Fibroblast of pulmonary artery (primary cell): ENCODE results near the gene ISL2.

Experiments used
- DNase-seq: peaks from one replicate; pipeline ENCODE4 v3.0.0-alpha.2; 2010; ENCODE audit warnings: low read depth
- H3K4me3 ChIP-seq: replicated peaks from 2 replicates; pipeline ENCODE4 v1.5.1; 2011; ENCODE audit warnings: low read depth, mild to moderate bottlenecking, control low read depth, low read length, moderate library complexity
- TF ChIP-seq, protein P1 (sequence below): IDR thresholded peaks from 2 replicates; pipeline ENCODE4 v1.5.1; 2011; ENCODE audit warnings: mild to moderate bottlenecking, control low read depth, low read length, inconsistent platforms; ENCODE audit errors: missing control alignments

The ISL2 gene

DNA sequence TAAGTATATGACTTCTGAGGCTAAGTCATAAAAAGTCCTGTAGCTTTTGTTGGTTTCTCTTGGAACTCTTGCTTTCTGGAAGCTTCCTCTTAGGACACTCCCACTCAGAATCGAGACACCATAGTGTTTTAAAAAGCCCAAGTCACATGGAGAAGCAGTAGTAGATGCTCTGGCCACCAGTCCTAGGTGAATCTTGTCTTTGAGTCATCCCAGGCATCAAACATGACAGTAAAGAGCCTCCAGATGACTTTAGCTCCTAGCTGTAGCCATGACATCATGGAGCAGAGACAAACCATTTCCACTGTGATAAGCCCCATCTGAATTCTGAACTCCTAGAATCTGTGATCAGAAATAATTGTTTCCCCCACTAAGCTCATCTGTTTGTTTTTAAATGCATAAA, 42.1 kb downstream of the ISL2 start:
- TF ChIP-seq, protein P1, sequence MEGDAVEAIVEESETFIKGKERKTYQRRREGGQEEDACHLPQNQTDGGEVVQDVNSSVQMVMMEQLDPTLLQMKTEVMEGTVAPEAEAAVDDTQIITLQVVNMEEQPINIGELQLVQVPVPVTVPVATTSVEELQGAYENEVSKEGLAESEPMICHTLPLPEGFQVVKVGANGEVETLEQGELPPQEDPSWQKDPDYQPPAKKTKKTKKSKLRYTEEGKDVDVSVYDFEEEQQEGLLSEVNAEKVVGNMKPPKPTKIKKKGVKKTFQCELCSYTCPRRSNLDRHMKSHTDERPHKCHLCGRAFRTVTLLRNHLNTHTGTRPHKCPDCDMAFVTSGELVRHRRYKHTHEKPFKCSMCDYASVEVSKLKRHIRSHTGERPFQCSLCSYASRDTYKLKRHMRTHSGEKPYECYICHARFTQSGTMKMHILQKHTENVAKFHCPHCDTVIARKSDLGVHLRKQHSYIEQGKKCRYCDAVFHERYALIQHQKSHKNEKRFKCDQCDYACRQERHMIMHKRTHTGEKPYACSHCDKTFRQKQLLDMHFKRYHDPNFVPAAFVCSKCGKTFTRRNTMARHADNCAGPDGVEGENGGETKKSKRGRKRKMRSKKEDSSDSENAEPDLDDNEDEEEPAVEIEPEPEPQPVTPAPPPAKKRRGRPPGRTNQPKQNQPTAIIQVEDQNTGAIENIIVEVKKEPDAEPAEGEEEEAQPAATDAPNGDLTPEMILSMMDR = no peak
- DNase-seq = no peak
- no peak overlapping the region for H3K4me3 ChIP-seq

DNA sequence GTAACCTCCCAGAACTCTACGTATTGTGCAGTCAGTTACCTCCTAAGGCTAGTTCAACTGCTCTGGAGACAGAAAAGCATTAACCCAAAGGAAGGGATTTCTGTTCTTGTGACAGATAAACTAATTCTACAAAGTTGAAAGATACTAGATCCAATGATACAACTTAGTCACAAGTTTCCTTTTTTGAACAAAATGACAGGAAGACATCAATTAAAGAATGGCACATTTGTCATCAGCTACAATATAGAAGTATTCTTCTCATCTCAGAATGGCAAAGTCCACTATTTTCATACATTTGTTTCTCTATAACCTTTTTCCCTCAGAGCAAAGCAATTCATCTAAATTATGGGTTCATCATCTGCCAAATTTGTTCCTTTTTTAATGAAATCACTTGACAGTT, 43.7 kb downstream of the ISL2 start:
- no peak for DNase-seq

DNA sequence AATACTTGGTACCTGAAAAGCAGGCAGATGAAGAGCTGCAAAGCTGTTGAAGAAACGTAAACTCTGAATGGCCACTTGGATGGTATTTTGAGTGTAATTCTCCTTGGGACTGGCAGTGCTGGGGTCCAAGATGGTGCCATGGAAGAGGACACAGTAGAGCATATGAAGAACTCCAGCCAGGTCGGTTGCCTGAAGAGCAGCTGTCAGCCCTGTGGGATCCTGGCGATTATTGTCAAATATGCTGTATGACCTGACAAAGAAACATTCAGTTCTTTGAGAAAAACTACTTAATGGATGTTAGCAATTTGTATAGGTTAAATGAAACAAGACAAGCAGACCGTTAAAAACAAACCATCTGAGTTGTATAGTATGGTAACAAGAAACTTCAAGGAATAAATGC, 44.8 kb downstream of the ISL2 start:
- TF ChIP-seq, protein P1 = no peak
- no peak overlapping the region for H3K4me3 ChIP-seq
- no peak for DNase-seq

More for the DNA sequence above, 43.7 kb downstream of the ISL2 start:
- H3K4me3 ChIP-seq = no peak overlapping the region
- TF ChIP-seq, protein P1 = no peak

DNA sequence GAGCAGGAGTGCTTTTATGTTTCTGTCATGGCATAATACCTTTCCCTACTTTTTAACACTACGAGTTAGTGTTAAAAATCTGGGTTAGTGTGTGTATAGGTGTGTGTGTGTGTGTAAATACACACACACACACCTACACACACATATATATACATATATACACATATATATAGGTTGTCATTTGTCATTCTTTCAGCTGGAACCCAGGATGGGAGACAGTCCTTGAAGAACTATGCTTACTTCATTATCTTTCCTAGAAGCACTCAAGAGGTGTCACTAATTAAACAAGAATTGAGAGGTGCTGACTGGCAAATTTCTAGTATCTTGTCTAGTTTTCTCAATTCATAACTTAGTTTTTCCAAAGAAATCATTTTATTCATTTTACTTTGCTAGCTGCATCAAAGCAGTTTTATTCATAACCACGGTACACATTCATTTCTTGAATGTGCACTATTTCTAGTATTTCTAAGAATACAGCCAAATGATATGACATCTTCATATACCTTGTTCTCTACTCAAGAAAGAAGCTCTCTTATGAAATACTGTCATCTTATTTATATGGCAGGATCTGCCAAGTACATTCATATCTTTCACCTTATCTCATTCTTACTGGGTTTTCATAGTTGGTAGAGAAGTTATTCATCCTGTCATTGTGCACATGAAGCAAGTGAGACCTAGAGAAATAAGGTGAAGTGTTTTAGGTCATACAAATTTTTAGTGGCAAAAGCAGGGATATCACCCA, 46.6 kb downstream of the ISL2 start:
- H3K4me3 ChIP-seq = no peak overlapping the region
- TF ChIP-seq, protein P1 = no peak
- no peak for DNase-seq

DNA sequence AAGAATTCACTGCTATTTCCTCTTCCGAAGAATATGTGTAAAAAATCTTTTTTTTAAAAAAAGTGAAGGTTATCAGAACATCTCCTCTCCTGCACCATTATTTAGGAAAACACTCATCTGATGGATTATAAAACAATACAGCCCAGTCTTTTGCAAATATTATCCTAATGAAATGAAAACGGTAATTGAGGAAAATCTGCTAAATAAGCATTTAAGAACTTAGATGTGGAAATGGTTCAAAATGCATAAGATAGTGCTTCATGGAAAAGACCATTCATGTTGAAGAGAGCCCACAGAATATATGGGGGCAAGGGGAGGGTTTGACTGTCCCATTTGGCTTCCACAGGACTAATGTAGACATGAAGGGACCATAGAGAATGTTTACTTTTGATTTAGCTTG, 47.8 kb downstream of the ISL2 start:
- TF ChIP-seq, protein P1 = no peak
- no peak overlapping the region for H3K4me3 ChIP-seq
- DNase-seq = no peak

DNA sequence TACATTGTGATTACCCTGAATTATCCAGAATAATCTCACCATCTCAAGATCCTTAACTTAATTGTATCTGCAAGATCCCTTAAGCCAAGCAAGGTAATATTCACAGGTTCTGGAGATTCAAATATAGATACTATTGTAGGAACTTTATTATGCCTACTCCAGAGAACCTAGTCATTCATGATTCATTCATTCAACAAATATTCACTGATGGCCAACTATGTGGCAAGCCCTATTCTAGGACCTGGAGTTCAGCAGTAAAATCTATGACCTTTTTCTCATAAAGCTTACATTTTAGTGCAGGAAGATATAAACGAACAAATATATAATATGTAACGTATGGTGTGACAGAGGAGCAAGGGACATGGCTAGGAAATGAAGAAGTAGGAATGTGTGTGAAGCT, 49.6 kb downstream of the ISL2 start:
- TF ChIP-seq, protein P1 = no peak

DNA sequence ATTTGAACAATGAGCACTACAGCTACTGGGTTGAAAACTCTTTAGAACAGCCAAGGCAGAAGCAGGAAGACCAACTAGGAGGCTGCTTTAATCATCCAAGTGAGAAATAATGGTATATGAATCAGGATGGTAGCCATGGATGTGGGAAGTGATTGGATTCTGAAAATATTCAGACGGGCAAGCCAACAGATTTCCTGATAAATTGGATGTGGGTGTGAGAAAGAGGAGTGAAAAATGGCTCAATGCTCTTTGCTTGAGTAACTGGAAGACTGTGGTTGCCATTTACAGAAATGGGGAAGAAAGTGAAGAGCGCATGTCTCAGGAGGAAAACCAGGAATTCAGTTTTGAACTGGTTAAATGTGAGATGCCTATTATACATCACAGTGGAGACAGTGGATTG, 50.4 kb downstream of the ISL2 start:
- TF ChIP-seq, protein P1 = no peak
- H3K4me3 ChIP-seq = no peak overlapping the region
- no peak for DNase-seq

More for the DNA sequence above, 49.6 kb downstream of the ISL2 start:
- no peak overlapping the region for H3K4me3 ChIP-seq
- no peak for DNase-seq
